SK-N-SH (cell line): ENCODE data around the gene ENHO.

Experiments used
- EP300 ChIP-seq, 2 experiments: IDR thresholded peaks; 2 replicates each; pipeline versions ENCODE4 v1.4.0 to v1.6.1; 2012; ENCODE audit warnings: borderline replicate concordance in 1 of 2, low read depth in 1 of 2, low read length in 1 of 2
- EZH2phosphoT487 ChIP-seq: fragments of 200-600 bp; sonication (generic); IDR thresholded peaks from 2 replicates; pipeline ENCODE4 v1.6.1; 2017; ENCODE audit warnings: low read depth, mixed run types, mild to moderate bottlenecking, antibody characterized with exemption, moderate library complexity, borderline replicate concordance
- FOXJ3 ChIP-seq: sonication (generic); formaldehyde crosslinking; IDR thresholded peaks from 2 replicates; pipeline ENCODE4 v1.5.1; 2020; ENCODE audit warnings: mild to moderate bottlenecking, missing genetic modification reagents
- JUND ChIP-seq: IDR thresholded peaks from 2 replicates; pipeline ENCODE4 v1.4.0; 2012
- POLR2AphosphoS5 ChIP-seq: IDR thresholded peaks from 2 replicates; pipeline ENCODE4 v1.6.1; 2012; ENCODE audit warnings: low read depth, low read length
- RFX5 ChIP-seq: IDR thresholded peaks from 2 replicates; pipeline ENCODE4 v1.6.1; 2012; ENCODE audit warnings: mild to moderate bottlenecking, improper control_type of control experiment, low read length
- SIN3A ChIP-seq: IDR thresholded peaks from 2 replicates; pipeline ENCODE4 v1.6.1; 2012; ENCODE audit warnings: low read depth, mild to moderate bottlenecking, low read length, moderate library complexity, borderline replicate concordance
- YY1 ChIP-seq: IDR thresholded peaks from 2 replicates; pipeline ENCODE4 v1.4.0; 2012; ENCODE audit warnings: low read depth, mild to moderate bottlenecking
- TF ChIP-seq, protein P1 (sequence below): fragments of 200-600 bp; sonication (generic); IDR thresholded peaks from 2 replicates; pipeline ENCODE4 v1.6.1; 2017; ENCODE audit warnings: antibody characterized with exemption, mild to moderate bottlenecking, moderate library complexity
- TF ChIP-seq, protein P2 (sequence below): IDR thresholded peaks from 2 replicates; pipeline ENCODE4 v1.4.0; 2012; ENCODE audit warnings: low read depth, borderline replicate concordance

DNA sequence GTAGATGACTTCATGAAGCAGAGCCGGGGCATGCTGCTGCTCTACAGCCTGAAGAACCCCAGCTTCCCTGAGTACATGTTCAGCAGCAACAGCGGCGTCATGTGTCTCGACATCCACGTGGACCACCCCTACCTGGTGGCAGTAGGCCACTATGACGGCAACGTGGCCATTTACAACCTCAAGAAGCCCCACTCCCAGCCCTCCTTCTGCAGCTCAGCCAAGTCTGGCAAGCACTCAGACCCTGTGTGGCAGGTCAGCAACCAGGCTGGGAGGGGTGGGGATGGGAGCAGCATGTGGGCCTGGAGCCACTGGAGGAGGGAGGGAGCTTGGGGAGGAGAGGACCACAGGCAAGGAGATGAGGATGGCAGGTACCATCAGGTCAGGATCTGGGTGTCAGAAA is 16.2 kb downstream of the ENHO start:
- TF ChIP-seq, protein P1, sequence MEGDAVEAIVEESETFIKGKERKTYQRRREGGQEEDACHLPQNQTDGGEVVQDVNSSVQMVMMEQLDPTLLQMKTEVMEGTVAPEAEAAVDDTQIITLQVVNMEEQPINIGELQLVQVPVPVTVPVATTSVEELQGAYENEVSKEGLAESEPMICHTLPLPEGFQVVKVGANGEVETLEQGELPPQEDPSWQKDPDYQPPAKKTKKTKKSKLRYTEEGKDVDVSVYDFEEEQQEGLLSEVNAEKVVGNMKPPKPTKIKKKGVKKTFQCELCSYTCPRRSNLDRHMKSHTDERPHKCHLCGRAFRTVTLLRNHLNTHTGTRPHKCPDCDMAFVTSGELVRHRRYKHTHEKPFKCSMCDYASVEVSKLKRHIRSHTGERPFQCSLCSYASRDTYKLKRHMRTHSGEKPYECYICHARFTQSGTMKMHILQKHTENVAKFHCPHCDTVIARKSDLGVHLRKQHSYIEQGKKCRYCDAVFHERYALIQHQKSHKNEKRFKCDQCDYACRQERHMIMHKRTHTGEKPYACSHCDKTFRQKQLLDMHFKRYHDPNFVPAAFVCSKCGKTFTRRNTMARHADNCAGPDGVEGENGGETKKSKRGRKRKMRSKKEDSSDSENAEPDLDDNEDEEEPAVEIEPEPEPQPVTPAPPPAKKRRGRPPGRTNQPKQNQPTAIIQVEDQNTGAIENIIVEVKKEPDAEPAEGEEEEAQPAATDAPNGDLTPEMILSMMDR: no peak
- TF ChIP-seq EP300 (IDR thresholded peaks at IDR 0.05; ENCODE audit: borderline replicate concordance in 1 of 2, low read depth in 1 of 2, low read length in 1 of 2) (no peak), YY1 (no peak), SIN3A (no peak), FOXJ3 (CRISPR knock-in tag) (no peak), RFX5 (no peak), POLR2AphosphoS5 (no peak), JUND (no peak), EZH2phosphoT487 (no peak)
- TF ChIP-seq, protein P2, sequence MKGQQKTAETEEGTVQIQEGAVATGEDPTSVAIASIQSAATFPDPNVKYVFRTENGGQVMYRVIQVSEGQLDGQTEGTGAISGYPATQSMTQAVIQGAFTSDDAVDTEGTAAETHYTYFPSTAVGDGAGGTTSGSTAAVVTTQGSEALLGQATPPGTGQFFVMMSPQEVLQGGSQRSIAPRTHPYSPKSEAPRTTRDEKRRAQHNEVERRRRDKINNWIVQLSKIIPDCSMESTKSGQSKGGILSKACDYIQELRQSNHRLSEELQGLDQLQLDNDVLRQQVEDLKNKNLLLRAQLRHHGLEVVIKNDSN: no peak
